Caco-2 (cell line): ENCODE data around the gene SNRPN. TPM values are rescaled to one million over a fixed set of nuclear protein-coding genes. Genes with fewer than 3 reads are reported as not detected.
"Not testable (repeated sequence)": the region's sequence is repeated elsewhere in the genome, so short reads cannot be mapped to it uniquely, and the experiment has no call there.

ENCODE experiments used
- BruUV-seq: library from RNA; stranded (reverse); fragments of 400-500 nt; replicated peaks from 2 replicates; lab custom pipeline; 2021; lab: Mats Ljungman, UMichigan
- CTCF ChIA-PET: fragments of 300-600 bp; sonication (Branson Sonifier 250); formaldehyde crosslinking; loops from one replicate; lab custom pipeline; 2022; ENCODE audit warnings: antibody characterized with exemption; lab: Charles Lee
- POLR2A ChIA-PET: fragments of 300-600 bp; sonication (Branson Sonifier 250); formaldehyde crosslinking; loops from one replicate; lab custom pipeline; 2022; ENCODE audit warnings: antibody characterized with exemption; lab: Charles Lee
- DNase-seq, 2 experiments: peaks; one replicate each; pipeline versions ENCODE4 v3.0.0 to v3.0.0-alpha.2; 2020 to 2022
- H3K27me3 ChIP-seq: replicated peaks from 2 replicates; pipeline ENCODE4 v1.6.0; 2011; ENCODE audit warnings: low read length; ENCODE audit not compliant: control insufficient read depth, insufficient read depth
- H3K36me3 ChIP-seq: 2 replicates; pipeline ENCODE4 v1.5.1; 2011; ENCODE audit warnings: low read length; ENCODE audit not compliant: control insufficient read depth, insufficient read depth
- H3K4me1 ChIP-seq: fragments of 250-450 bp; sonication (Bioruptor Pico); 2 replicates; pipeline ENCODE4 v1.5.1; 2020; ENCODE audit warnings: mild to moderate bottlenecking
- H3K4me3 ChIP-seq: 2 replicates; pipeline ENCODE4 v1.5.1; 2011; ENCODE audit warnings: low read depth, mild to moderate bottlenecking, control low read depth, low read length
- H3K9me3 ChIP-seq: fragments of 250-450 bp; sonication (Bioruptor Pico); 2 replicates; pipeline ENCODE4 v1.5.1; 2020; ENCODE audit warnings: mild to moderate bottlenecking, moderate library complexity
- H3K27ac Mint-ChIP-seq: one replicate; pipeline ENCODE4 v1.8.0; 2022; ENCODE audit warnings: mixed read lengths; ENCODE audit not compliant: unreplicated experiment
- H3K27me3 Mint-ChIP-seq: one replicate; pipeline ENCODE4 v1.8.0; 2022; ENCODE audit warnings: mixed read lengths; ENCODE audit not compliant: insufficient read depth, unreplicated experiment
- H3K36me3 Mint-ChIP-seq: one replicate; pipeline ENCODE4 v1.8.0; 2022; ENCODE audit warnings: mild to moderate bottlenecking, mixed read lengths; ENCODE audit not compliant: insufficient read depth, unreplicated experiment
- H3K4me1 Mint-ChIP-seq: one replicate; pipeline ENCODE4 v1.8.0; 2022; ENCODE audit warnings: low read depth, mixed read lengths; ENCODE audit not compliant: unreplicated experiment
- H3K4me3 Mint-ChIP-seq: one replicate; pipeline ENCODE4 v1.8.0; 2022; ENCODE audit warnings: mild to moderate bottlenecking, moderate library complexity, mixed read lengths; ENCODE audit not compliant: unreplicated experiment
- H3K9me3 Mint-ChIP-seq: one replicate; pipeline ENCODE4 v1.8.0; 2022; ENCODE audit warnings: mixed read lengths; ENCODE audit not compliant: unreplicated experiment
- CTCF ChIP-seq, 2 experiments: fragments of 200-600 bp in 1 of 2; IDR thresholded peaks; 1 replicate in 1 of 2; 2 replicates in 1 of 2; pipeline versions ENCODE4 v1.5.1 to v1.8.0; 2011 to 2022; ENCODE audit warnings: antibody characterized with exemption in 1 of 2, control low read depth in 1 of 2, inconsistent platforms in 1 of 2, low read depth in 1 of 2, low read length in 1 of 2, mild to moderate bottlenecking in 1 of 2, moderate library complexity in 1 of 2; ENCODE audit not compliant: insufficient read depth in 1 of 2, severe bottlenecking in 1 of 2, unreplicated experiment in 1 of 2
- intact Hi-C: fragments of 100-400 bp; cut with micrococcal nuclease; formaldehyde crosslinking; loops from one replicate; pipeline ENCODE4 v1.10.0; 2022; ENCODE audit not compliant: unreplicated experiment
- total RNA-seq: library from RNA; stranded (reverse); gene quantifications from 2 replicates; pipeline ENCODE4 v1.2.3, GENCODE V29; 2022

The SNRPN gene
- total RNA-seq, 1 experiment from 2014 or later, result 167 TPM

- no peaks in the 10 kb centered on the region for H3K27me3 ChIP-seq
- Mint-ChIP-seq H3K9me3 (peaks cover 11% of the 10 kb centered on the region), H3K27ac (no peak overlapping the region), H3K4me1 (peaks cover 20% of the 10 kb centered on the region), H3K36me3 (peaks cover under 1% of the 10 kb centered on the region), H3K27me3 (no peaks in the 10 kb centered on the region), H3K4me3 (no peak overlapping the region)
- no peaks in the 10 kb centered on the region for H3K36me3 ChIP-seq
- no peak overlapping the region for H3K4me3 ChIP-seq
- TF ChIP-seq CTCF (IDR thresholded peaks at IDR 0.05; ENCODE audit: insufficient read depth in 1 of 2, low read depth in 1 of 2, low read length in 1 of 2, severe bottlenecking in 1 of 2, unreplicated experiment in 1 of 2), result no peak
- CTCF ChIA-PET, result interaction anchor here (0.6 kb wide), 1 partner anchor 32 kb away, joined by 3 read pairs; no protein-coding TSS in a partner anchor
- no TSS peak for BruUV-seq
- peaks cover 22% of the 10 kb centered on the region; the same call in 1 of the 2 replicates for H3K4me1 ChIP-seq
- POLR2A ChIA-PET, result no interaction called here
- no peak for DNase-seq
- no peaks in the 10 kb centered on the region for H3K9me3 ChIP-seq
- intact Hi-C loops, result no loop called here
Measured at GRCh38 chr15:24924621-24925020, 30.2 kb upstream of the SNRPN start.

- H3K4me3 Mint-ChIP-seq, H3K27me3 ChIP-seq, POLR2A ChIA-PET, H3K9me3 ChIP-seq, H3K4me3 ChIP-seq, intact Hi-C loops, H3K4me1 ChIP-seq, H3K27me3 Mint-ChIP-seq, CTCF ChIA-PET, BruUV-seq, H3K4me1 Mint-ChIP-seq, H3K27ac Mint-ChIP-seq, DNase-seq, H3K36me3 ChIP-seq, H3K36me3 Mint-ChIP-seq: not testable (repeated sequence)
- H3K9me3 Mint-ChIP-seq, result peaks cover 31% of the 10 kb centered on the region
Measured at GRCh38 chr15:24931874-24932732, 22.7 kb upstream of the SNRPN start.

GRCh38 chr15:24933716-24934115, 21.1 kb upstream of the SNRPN start:
- H3K9me3 ChIP-seq, result peaks cover 4% of the 10 kb centered on the region
- Mint-ChIP-seq H3K36me3 (no peaks in the 10 kb centered on the region), H3K27ac (no peak overlapping the region), H3K9me3 (peaks cover 20% of the 10 kb centered on the region), H3K27me3 (no peaks in the 10 kb centered on the region), H3K4me3 (no peak overlapping the region), H3K4me1 (no peaks in the 10 kb centered on the region)
- no peaks in the 10 kb centered on the region for H3K36me3 ChIP-seq
- intact Hi-C loops, result no loop called here
- no peak for DNase-seq
- TF ChIP-seq CTCF (IDR thresholded peaks at IDR 0.05; ENCODE audit: insufficient read depth in 1 of 2, low read depth in 1 of 2, low read length in 1 of 2, severe bottlenecking in 1 of 2, unreplicated experiment in 1 of 2), result no peak
- H3K4me3 ChIP-seq, result no peak overlapping the region
- CTCF ChIA-PET, result no interaction called here
- POLR2A ChIA-PET, result no interaction called here
- H3K27me3 ChIP-seq, result no peaks in the 10 kb centered on the region
- no peaks in the 10 kb centered on the region for H3K4me1 ChIP-seq
- BruUV-seq, result no TSS peak

- CTCF ChIA-PET, H3K36me3 Mint-ChIP-seq, H3K4me1 Mint-ChIP-seq, H3K4me3 Mint-ChIP-seq, H3K27ac Mint-ChIP-seq, BruUV-seq, intact Hi-C loops, H3K4me1 ChIP-seq, H3K4me3 ChIP-seq, POLR2A ChIA-PET, H3K36me3 ChIP-seq, DNase-seq, H3K9me3 ChIP-seq, H3K27me3 ChIP-seq, H3K27me3 Mint-ChIP-seq: not testable (repeated sequence)
- peaks cover 18% of the 10 kb centered on the region for H3K9me3 Mint-ChIP-seq
Measured at GRCh38 chr15:24938224-24938623, 16.6 kb upstream of the SNRPN start.
